Glutamatergic neuron (in vitro differentiated cells): ENCODE measurements around the gene SCTR. TPM values are rescaled to one million over a fixed set of nuclear protein-coding genes. Genes with fewer than 3 reads are reported as not detected.

Source experiments
- DNase-seq: peaks from one replicate; pipeline ENCODE4 v3.0.0; 2022
- H3K27ac Mint-ChIP-seq: one replicate; pipeline ENCODE4 v1.8.0; 2020; ENCODE audit warnings: mild to moderate bottlenecking, mixed read lengths, inconsistent platforms; ENCODE audit not compliant: unreplicated experiment
- H3K27me3 Mint-ChIP-seq: one replicate; pipeline ENCODE4 v1.8.0; 2020; ENCODE audit warnings: mild to moderate bottlenecking, moderate library complexity, mixed read lengths, inconsistent platforms; ENCODE audit not compliant: unreplicated experiment
- H3K36me3 Mint-ChIP-seq: one replicate; pipeline ENCODE4 v1.8.0; 2020; ENCODE audit warnings: mild to moderate bottlenecking, mixed read lengths, inconsistent platforms; ENCODE audit not compliant: unreplicated experiment
- H3K4me1 Mint-ChIP-seq: one replicate; pipeline ENCODE4 v1.8.0; 2020; ENCODE audit warnings: mild to moderate bottlenecking, low read depth, mixed read lengths, inconsistent platforms; ENCODE audit not compliant: unreplicated experiment
- H3K4me3 Mint-ChIP-seq: one replicate; pipeline ENCODE4 v1.8.0; 2020; ENCODE audit warnings: mild to moderate bottlenecking, mixed read lengths, inconsistent platforms; ENCODE audit not compliant: unreplicated experiment
- H3K9me3 Mint-ChIP-seq: one replicate; pipeline ENCODE4 v1.8.0; 2020; ENCODE audit warnings: mild to moderate bottlenecking, moderate library complexity, mixed read lengths, inconsistent platforms; ENCODE audit not compliant: unreplicated experiment
- CTCF ChIP-seq: fragments of 200-600 bp; sonication (generic); IDR thresholded peaks from one replicate; pipeline ENCODE4 v1.5.0; 2021; ENCODE audit not compliant: partially characterized antibody, unreplicated experiment
- total RNA-seq: library from RNA; stranded (reverse); fragmentation: NEBNext Ultra II Directional; extraction: Animal tissue kit (Norgen Biotek cat#: 25700); gene quantifications from one replicate; pipeline ENCODE4 v1.2.1, GENCODE V29; 2021; ENCODE audit not compliant: unreplicated experiment

SCTR gene
- total RNA-seq, 1 donor from 2014 or later: not detected

GRCh38 chr2:119550856-119551255 is 26.6 kb upstream of the SCTR start:
- no peak for TF ChIP-seq CTCF
- DNase-seq: no peak
- H3K36me3 Mint-ChIP-seq: no peaks in the 10 kb centered on the region
- no peaks in the 10 kb centered on the region for H3K9me3 Mint-ChIP-seq
- H3K27me3 Mint-ChIP-seq: peaks cover 2% of the 10 kb centered on the region
- no peak overlapping the region for H3K27ac Mint-ChIP-seq
- peaks cover 3% of the 10 kb centered on the region for H3K4me1 Mint-ChIP-seq
- no peak overlapping the region for H3K4me3 Mint-ChIP-seq

GRCh38 chr2:119550346-119550745 is 26.1 kb upstream of the SCTR start:
- H3K27ac Mint-ChIP-seq: no peak overlapping the region
- no peaks in the 10 kb centered on the region for H3K36me3 Mint-ChIP-seq
- peaks cover 3% of the 10 kb centered on the region for H3K4me1 Mint-ChIP-seq
- no peak for TF ChIP-seq CTCF
- peaks cover 3% of the 10 kb centered on the region for H3K27me3 Mint-ChIP-seq
- H3K9me3 Mint-ChIP-seq: no peaks in the 10 kb centered on the region
- no peak for DNase-seq
- no peak overlapping the region for H3K4me3 Mint-ChIP-seq

- H3K9me3 Mint-ChIP-seq: peaks cover 2% of the 10 kb centered on the region
- DNase-seq: no peak
- no peak overlapping the region for H3K27ac Mint-ChIP-seq
- TF ChIP-seq CTCF: no peak
- no peaks in the 10 kb centered on the region for H3K36me3 Mint-ChIP-seq
- H3K4me1 Mint-ChIP-seq: peaks cover 3% of the 10 kb centered on the region
- no peak overlapping the region for H3K4me3 Mint-ChIP-seq
- H3K27me3 Mint-ChIP-seq: peaks cover 2% of the 10 kb centered on the region
Measured at GRCh38 chr2:119549241-119549640, 25.0 kb upstream of the SCTR start.

- H3K9me3 Mint-ChIP-seq: peaks cover 4% of the 10 kb centered on the region
- no peaks in the 10 kb centered on the region for H3K36me3 Mint-ChIP-seq
- no peak for TF ChIP-seq CTCF
- H3K27ac Mint-ChIP-seq: no peak overlapping the region
- no peak overlapping the region for H3K4me3 Mint-ChIP-seq
- peaks cover 2% of the 10 kb centered on the region for H3K27me3 Mint-ChIP-seq
- no peak for DNase-seq
- peaks cover 5% of the 10 kb centered on the region for H3K4me1 Mint-ChIP-seq
Measured at GRCh38 chr2:119548516-119549120, 24.3 kb upstream of the SCTR start.

- Mint-ChIP-seq H3K4me3 (no peak overlapping the region), H3K4me1 (peaks cover 5% of the 10 kb centered on the region), H3K27ac (no peak overlapping the region), H3K27me3 (peaks cover 2% of the 10 kb centered on the region), H3K36me3 (no peaks in the 10 kb centered on the region), H3K9me3 (peaks cover 4% of the 10 kb centered on the region)
- DNase-seq: no peak
- no peak for TF ChIP-seq CTCF
Measured at GRCh38 chr2:119546447-119546767, 22.1 kb upstream of the SCTR start.
